HG02981 (cell line): Measurements from ENCODE around the gene SFRP2.

Experiments used
- ATAC-seq: cut with Tn5 transposase; IDR thresholded peaks from one replicate; pipeline ENCODE4 v1.9.1; 2021; ENCODE audit warnings: mild to moderate bottlenecking, moderate library complexity; ENCODE audit not compliant: unreplicated experiment

Gene SFRP2

DNA sequence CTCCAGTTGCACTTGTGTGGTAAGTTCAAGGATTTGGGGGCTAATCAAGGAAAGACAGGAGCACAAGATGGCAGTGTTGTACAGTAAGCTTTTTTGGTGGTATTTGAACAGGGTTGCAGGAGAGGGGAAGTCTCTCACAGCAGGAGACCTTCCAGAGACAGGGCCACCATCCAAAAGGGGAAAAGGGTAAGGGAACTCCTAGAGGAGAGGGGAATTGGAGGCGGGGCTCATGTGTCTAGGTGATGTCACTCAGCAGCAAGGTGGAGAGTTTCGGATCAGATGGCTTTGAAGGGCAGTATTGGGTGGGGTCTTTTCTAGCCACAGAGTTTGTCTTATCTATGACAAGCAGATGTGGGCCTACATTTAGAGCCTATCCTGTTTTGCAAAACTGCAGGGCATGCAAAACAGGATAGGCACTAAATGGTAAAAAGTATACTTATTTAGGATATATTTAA is 15.6 kb downstream of the SFRP2 start:
- ATAC-seq = no peak

DNA sequence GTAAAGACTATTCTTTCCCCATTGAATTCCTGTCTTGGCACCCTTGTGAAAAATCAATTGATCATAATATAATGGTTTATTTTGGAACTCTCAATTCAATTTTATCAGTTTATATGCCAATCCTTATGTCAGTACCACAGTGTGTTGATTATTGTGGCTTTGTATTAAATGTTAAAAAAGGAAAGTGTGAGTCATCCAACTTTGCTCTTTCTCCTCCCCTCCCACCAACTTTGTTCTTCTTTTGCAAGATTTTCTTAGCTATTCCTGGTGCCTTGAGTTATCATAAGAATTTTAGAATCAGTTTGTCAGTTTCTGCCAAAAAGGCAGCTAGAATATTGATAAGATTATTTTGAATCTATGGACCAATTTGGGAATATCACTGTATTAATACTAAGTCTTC is 17.8 kb downstream of the SFRP2 start:
- no peak for ATAC-seq

DNA sequence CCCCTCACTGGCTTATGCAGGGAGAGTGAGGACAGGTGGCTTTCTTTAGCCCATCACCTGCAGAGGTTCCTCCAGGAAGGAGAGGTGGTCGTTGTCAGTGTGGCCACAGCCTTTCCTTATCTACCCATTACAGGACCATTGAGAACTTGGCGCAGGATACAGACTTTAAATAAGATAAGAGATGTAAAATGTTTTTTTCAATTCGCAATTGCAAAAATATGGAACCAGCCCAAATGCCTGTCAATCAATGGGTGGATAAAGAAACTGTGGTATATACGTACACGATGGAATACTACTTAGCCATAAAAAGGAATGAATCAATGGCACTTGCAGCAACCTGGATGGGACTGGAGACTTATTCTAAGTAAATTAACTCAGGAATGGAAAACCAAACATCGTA is 22.1 kb downstream of the SFRP2 start:
- ATAC-seq = no peak

DNA sequence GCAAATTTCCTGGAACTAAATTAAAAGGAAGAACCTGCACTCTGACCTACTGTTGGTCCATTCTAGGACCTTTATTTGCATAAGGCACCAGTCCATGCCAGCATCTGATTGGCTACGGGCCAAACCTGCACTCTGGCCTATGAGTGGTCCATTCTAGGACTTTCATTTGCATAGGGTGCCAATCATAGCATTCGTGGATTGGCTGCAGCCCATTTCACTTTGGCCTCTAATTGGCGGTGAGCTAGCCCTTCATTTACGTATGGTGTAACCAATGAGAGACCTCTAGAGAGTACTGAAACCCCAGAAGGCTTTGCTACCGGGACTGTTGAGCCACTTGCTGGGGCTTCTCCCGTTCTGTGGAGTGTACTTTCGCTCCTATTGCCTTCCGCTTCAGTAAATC is 23.0 kb downstream of the SFRP2 start:
- ATAC-seq = no peak

DNA sequence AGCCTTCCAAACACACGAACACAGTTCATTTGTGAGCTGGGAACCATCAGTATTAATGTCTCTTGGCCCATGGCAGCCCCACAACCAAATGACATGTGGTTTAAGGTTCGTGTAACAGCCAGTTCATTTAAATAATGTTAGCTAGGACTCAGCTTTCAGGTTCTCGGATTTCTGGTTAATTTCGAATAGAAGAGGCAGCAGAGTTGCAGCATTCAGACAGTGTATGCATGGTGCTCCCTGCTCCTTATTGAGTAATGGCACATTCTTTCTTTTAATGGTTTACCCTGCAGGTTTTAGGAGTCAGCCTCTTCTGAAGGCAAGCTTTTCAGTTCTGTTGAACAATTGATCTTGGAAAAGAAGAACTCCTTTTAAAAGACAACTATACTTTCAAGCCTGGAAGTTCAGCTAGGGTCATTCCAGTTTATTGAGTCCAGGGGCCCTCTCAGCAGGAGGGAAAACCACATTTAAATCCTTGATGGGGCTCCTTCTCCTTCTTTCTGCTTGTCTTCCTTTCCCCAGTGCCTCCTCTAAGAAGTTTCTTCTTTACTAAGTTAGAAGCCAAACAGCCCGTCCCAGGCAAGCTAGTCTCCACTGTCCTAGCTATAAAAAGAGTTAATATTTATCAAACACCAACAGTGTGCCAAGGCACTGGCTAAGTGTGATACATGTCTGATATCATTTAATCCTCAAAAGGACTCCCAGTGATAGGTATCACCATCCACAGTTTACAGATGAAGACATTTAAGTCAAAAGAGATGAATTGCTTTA is 24.1 kb downstream of the SFRP2 start:
- no peak for ATAC-seq

DNA sequence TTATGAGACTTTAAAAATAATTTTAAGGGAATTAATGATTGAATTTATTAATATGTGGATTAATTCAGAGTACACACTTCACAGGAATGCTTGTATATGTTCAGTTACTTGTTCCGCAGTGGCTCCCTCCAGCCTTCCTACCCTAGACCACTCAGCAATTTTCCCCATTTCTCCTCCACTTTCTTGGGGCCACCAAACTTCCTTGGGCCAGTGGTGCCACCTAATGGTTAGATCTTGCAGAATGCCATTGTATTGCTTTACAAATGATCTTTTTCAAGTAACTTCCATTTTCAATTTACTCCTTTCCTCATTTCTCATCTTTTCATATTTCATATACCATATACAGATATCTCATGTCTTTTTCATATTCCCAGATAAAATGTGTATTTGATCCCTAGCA is 25.5 kb downstream of the SFRP2 start:
- no peak for ATAC-seq

DNA sequence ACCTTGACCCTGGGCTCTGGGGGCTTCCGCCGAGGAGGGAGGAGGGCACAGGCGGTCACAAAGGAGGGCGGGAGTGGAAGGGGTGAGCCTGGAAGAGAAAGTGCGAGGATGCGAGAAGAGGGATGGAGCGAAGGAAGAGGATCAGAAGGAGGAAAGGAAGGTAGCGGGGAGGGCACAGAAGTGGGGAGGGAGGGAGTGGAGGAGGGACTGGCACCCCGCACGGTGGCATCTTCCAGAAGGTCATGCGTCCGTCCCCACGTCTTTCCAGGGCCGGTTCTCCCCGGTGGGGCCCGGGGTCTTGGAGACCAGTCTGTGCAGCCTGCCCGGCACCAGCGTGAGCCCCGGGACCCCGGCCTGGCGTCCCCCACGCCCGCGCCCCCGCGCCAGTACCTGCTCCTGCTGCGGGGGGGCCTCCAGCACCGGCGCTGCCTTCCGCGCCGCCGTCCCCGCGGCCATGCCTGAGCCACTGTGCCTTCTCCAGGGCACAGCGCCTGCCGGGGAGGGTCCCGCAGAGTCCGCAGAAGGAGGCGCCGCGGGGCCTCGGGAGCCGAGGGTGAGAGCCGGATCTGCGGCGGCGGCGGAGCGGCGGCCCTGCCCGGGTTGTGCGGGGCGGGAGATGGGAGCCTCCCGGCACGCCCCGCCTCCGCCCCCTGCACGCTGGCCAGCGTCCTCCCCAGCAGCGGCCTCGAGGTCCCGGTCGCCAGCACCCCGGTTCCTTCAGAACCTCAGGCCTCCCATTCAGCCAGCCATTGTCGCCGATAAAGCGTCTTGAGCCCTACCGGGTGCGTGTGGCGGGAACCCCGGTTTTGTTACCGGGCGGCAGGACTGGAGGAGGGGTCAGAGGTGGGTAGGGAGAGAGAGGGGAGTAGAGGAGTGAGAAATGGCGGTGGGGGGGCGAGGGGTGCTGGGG is 29.2 kb downstream of the SFRP2 start, which contains the start of gene RNF175:
TSS of gene RNF175 (minus strand) at position 618 of the 910 bp plus-strand sequence. CDS start at position 456, 162 bp downstream.
- no peak for ATAC-seq

DNA sequence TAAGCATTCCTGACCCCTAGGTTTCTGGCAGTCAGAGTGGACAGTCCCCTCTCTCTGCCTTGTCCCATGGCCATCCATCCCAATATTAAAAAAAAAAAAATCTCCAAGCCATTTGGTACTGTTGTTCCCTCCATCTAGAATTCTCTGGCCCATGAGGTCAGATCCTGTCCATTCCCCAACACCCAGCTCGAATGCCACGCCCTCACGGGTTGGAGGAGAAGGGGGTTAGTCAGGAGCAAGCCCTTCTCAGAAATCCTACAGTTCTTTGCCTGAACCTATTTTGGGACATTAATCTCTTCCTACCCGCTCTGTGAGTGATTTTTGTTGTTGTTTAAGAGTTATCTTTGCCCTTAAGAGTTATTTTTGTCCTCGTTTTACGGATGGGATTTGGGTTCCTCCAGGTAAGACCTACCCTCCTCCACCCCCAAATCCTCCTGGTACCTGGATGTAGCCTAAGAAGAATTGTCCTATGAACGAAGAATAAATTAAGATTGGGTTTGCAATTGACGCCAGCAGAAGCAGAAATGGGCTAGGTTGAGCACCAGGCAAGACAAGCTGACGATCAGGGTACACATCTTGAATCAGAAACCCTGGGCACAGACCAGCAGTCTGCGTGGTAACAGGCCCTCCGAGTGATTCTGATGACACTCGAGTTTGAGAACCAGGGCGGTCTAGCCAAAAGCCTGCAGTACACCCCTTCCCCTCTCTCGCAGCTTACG is 30.0 kb downstream of the SFRP2 start:
- no peak for ATAC-seq

DNA sequence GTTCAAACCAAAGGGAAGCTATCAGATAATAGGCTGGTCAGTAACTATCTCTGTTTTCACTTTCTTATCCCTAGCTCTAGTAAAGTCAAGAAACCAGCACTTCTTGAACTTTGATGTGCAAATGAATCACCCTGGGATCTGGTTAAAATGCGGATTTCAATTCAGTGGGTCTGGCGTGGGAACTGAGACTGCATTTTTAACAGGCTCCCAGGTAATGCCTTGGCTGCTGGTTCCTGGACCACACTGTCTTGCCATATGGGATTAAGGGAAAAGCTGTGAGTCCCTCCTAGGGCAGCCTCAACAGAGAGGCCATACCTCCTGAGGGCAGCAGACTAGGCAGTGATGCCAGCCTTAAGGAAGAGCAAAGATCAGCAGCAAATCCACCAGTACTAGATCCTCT is 30.7 kb downstream of the SFRP2 start:
- no peak for ATAC-seq

DNA sequence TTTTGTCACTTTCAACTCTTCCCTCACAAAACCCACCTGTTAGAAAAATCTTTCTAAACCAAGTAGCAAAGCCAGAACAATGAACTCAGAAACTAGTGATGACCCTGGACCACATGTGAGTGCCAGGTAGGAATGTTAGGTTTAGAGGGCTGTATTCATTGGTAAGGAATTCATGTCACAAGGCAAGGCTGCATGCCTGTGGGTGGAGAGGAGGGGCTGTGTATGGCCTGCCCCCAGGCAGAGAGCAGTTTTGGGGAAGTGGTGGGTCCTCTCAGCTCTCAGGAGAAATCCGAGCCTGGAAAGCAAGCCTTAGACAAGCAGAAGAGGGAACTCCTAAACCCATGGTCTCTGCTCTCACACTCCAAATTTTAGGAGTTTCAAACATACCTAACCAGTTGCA is 31.5 kb downstream of the SFRP2 start:
- no peak for ATAC-seq

DNA sequence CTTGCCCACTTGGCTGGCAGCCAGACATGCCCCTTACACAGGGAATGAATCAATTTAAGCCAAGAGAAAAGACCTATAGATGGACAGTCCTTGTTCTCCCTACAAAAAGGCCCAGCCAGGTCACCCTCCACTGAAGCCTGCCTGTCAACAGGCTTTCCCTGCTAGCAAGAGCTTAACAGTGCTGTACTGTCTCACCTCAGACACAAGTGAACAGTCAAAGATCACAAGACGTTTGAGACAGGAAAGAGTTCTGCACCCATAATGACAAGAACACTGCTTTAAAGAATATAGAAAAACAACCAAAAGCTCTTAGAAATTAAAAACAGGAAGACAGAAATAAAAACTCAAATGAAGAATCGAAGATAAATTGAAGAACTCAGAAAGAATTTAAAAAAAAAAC is 33.7 kb downstream of the SFRP2 start:
- no peak for ATAC-seq

DNA sequence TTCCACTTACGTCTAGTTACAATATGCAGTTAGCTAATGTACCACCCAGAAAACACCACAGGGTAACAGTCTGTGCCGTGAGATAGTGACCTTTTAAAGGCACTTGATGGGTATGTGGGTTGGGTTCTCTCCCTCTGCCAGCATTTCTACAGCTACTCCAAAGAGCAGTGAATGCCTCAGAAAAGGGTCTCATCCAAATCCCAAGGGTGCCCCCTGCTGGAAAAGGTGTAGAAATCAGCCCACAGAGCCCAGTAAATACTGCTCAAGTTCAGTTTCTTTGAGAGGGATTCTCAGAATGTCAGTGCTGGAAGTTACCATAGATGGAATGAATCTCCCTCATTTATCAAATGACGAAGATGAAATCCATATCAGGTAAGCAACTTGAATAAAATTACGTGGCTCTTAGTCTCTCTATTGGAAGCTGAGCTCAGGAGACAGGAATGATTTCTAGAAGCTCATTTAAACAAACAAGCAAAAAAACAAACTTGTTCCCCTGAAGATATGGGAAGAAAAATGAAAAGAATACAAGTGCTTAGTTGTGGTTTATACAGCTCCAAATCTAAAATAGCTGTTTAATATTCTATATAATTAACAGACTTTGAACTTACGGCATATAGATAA is 38.6 kb downstream of the SFRP2 start:
- ATAC-seq = peak; percentile 86

DNA sequence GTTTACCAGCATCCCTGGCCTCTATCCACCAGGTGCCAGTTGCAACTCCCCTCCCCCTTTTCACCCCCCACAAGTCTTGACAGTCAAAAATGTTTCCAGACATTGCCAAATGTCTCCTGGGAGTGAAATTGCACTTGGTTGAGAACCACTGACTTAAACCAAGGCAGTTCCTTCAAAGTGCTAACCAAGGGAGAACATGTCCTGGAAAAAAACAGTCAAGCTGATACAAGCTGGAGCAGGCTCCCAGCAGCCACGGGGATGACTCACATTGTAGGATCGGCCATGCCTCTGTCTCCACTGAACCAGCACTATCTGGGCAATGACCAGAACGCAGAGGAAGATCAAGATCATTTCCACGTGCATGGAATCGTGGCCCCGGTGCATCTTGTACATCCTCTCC is 40.5 kb downstream of the SFRP2 start:
- no peak for ATAC-seq

DNA sequence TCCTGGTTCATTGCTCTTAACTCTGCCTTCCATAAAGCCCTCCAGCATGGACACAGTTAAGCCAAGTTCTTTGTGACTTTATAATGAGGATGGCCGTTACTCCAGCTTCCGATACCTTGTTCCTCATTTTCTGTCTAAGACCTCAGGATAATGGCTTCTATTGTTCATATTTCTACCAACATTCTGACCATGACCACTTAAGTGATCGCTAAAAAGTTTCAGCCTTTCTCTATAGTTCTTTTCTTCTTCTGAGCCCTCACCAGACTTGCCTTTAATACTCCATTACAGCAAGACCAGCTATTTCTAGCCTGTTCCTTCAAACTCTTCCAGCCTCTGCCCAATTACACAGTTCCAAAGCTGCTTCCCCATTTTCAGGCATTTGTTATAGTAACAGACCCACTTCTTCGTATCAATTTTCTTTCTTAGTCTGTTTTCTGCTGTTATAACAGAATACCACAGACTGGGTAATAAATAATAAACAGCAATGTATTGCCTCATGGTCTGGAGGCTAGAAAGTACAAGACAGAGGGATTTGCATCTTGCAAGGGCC is 41.4 kb downstream of the SFRP2 start:
- ATAC-seq = no peak

DNA sequence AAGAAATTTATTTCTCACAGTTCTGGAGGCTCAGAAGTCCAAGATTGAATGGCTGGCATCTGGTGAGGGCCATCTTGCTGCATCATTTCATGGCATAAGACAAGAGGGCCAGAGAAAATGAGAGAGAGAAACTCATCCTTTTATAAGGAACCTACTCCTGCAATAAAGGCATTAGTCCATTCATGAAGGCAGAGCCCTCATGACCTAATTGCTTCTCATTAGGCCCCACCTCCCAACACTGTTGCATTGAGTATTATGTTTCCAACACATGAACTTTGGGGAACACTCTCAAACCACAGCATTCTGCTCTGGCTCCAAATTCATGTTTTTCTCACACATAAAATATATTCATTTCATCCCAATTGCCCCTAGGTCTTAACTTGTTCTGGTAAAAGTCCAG is 43.2 kb downstream of the SFRP2 start:
- ATAC-seq = no peak

DNA sequence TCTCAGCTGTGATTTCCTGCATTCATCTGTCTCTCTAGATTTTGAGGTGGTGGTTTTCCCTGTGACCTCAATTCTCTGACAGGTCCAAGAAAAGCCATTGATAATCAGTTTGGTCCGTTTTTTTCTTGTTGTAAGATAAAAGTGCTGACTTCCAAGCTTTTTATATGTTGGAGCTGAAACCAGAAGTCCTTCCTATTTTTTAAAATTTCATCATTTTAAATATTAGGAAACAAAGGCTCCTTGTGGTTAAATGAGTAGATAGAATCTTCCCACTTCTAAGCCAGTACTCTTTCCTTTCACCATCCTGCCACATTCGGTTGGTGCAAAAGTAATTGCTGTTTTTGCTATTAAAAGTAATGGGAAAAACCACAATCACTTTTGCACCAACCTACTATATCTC is 47.3 kb downstream of the SFRP2 start:
- no peak for ATAC-seq

DNA sequence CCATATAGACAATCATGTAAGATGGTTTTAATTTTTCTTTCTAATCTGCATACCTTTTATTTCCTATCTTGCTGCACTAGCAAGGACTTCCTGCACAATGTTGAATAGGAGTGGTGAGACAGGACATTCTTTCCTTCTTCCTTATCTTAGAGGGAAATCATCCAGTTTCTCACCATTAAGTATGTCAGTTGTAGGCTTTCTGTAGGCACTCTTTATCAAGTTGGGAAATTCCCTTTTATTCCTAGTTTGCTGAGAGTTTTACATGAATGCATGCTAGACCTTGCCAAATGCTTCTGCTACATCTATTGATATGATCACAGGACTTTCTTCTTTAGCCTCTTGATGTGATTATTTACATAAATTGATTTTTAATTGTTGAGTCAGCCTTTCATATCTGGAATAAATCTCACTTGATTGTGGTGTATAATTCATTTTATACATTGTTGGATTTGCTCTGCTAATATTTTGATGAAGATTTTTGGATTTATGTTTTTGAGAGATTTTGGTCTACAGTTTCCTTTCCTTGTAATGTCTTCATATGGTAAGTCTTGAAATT is 52.9 kb downstream of the SFRP2 start:
- no peak for ATAC-seq

DNA sequence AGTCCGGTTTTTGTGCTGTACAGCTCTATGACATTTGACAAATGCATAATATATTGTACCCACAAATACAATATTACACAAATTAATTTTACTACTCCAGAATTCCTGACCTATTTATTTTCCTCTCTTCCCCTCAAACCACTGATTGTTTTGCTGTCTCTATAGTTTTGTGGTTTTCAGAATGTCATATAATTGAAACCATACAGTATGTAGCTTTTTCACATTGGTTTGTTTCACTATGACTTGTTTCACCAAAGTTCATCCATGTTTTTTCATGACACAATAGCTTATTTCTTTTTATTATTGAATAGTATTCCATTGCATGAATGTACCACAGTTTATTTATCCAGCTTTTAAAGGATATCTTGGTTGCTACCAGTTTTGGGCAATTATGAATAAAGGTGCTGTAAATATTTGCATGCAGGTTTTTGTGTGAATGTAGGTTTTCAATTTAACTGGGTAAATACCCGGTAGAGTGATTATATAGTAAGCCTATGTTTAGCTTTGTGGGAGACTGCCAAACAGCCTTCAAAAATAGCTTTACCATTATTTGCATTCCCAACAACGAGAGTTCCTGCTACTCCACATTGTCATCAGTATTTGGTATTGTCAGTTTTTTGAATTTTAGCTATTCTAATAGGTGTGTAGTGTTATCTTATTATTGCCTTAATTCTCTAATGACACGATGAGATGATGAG is 55.0 kb downstream of the SFRP2 start:
- ATAC-seq = peak; percentile 73

DNA sequence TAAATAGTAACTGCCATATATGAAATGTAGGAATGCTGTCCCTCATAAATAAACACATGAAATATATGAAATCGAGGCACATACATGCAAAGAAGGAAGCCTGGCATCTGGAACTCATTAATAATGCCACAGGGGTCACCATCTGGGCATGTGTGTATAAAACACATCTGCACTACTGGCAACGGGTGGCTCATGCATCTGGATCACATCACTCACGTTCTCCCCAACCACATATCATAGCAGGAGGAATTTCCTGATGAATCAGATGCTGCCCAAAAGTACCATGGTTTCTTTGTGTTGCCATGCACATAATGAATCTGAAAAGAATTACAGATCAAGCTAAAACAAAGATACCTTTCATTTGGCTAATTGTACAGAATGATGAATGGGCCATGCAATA is 57.6 kb downstream of the SFRP2 start:
- no peak for ATAC-seq
